K562 (cell line): ENCODE data around the gene ATP8B2. TPM values are rescaled to one million over a fixed set of nuclear protein-coding genes. Genes with fewer than 3 reads are reported as not detected.
A peak's percentile ranks its signal among the peaks of the same experiment; 100 is the strongest.

Experiments used
- ATF6 ChIP-seq: sonication (generic); formaldehyde crosslinking; IDR thresholded peaks from 2 replicates; pipeline ENCODE4 v1.4.0; 2020; ENCODE audit warnings: mild to moderate bottlenecking, missing genetic modification reagents
- CHCHD3 ChIP-seq: fragments of 250-450 bp; sonication (Bioruptor Pico); IDR thresholded peaks from 2 replicates; pipeline ENCODE4 v2.1.2; 2022; ENCODE audit warnings: mild to moderate bottlenecking
- MAZ ChIP-seq, 2 experiments: fragments of 450-650 bp in 1 of 2; sonication (generic) in 1 of 2; formaldehyde crosslinking; IDR thresholded peaks in 1 of 2; conservative IDR thresholded peaks in 1 of 2; 2 replicates each; pipeline versions ENCODE4 v1.4.0 to v1.5.0; 2020; ENCODE audit warnings: mild to moderate bottlenecking in 1 of 2, missing genetic modification reagents in 1 of 2
- MCM2 ChIP-seq: fragments of 450-650 bp; IDR thresholded peaks from 2 replicates; pipeline ENCODE4 v1.6.1; 2017; ENCODE audit warnings: low read depth, mild to moderate bottlenecking
- MTA2 ChIP-seq: fragments of 450-650 bp; IDR thresholded peaks from 2 replicates; pipeline ENCODE4 v1.6.1; 2016; ENCODE audit warnings: low read depth
- PCBP1 ChIP-seq: fragments of 200-400 bp; formaldehyde crosslinking; IDR thresholded peaks from 2 replicates; pipeline ENCODE4 v1.6.1; 2018; ENCODE audit warnings: mild to moderate bottlenecking, low read depth, low read length; ENCODE audit not compliant: poor library complexity, severe bottlenecking
- PHTF2 ChIP-seq: fragments of 250-450 bp; sonication (Bioruptor Pico); IDR thresholded peaks from 2 replicates; pipeline ENCODE4 v1.5.0; 2021; ENCODE audit warnings: mild to moderate bottlenecking
- PTBP1 ChIP-seq: fragments of 200-400 bp; formaldehyde crosslinking; IDR thresholded peaks from 2 replicates; pipeline ENCODE4 v1.6.1; 2017; ENCODE audit warnings: low read depth, low read length
- RBM15 ChIP-seq: fragments of 200-400 bp; formaldehyde crosslinking; IDR thresholded peaks from 2 replicates; pipeline ENCODE4 v1.6.1; 2018; ENCODE audit warnings: mild to moderate bottlenecking, low read length, moderate library complexity; ENCODE audit not compliant: insufficient read depth
- SMAD4 ChIP-seq: fragments of 250-450 bp; sonication (Bioruptor Pico); conservative IDR thresholded peaks from 2 replicates; pipeline ENCODE4 v1.8.0; 2021; ENCODE audit warnings: inconsistent platforms, mild to moderate bottlenecking, moderate library complexity
- SMARCA4 ChIP-seq: fragments of 450-650 bp; IDR thresholded peaks from 2 replicates; pipeline ENCODE4 v1.6.1; 2016
- SMC3 ChIP-seq: conservative IDR thresholded peaks from 2 replicates; pipeline ENCODE4 v1.6.1; 2011; ENCODE audit warnings: low read depth, low read length, improper control_type of control experiment; ENCODE audit not compliant: insufficient read depth
- THRAP3 ChIP-seq: fragments of 450-650 bp; IDR thresholded peaks from 2 replicates; pipeline ENCODE4 v1.6.1; 2016; ENCODE audit warnings: mild to moderate bottlenecking, inconsistent platforms, borderline replicate concordance
- ZBED1 ChIP-seq: IDR thresholded peaks from 2 replicates; pipeline ENCODE4 v1.6.1; 2014
- ZNF239 ChIP-seq: fragments of 250-450 bp; sonication (Bioruptor Pico); IDR thresholded peaks from 2 replicates; pipeline ENCODE4 v1.4.0; 2020; ENCODE audit warnings: mild to moderate bottlenecking
- ZNF717 ChIP-seq: fragments of 250-450 bp; sonication (Bioruptor Pico); IDR thresholded peaks from 2 replicates; pipeline ENCODE4 v1.5.0; 2021
- ZNF76 ChIP-seq: fragments of 250-450 bp; sonication (Bioruptor Pico); IDR thresholded peaks from 2 replicates; pipeline ENCODE4 v1.4.0; 2020; ENCODE audit warnings: mild to moderate bottlenecking, moderate library complexity, borderline replicate concordance
- polyA plus RNA-seq, 8 experiments: library from polyadenylated mRNA; depleted of rRNA in 4 of 8; stranded (reverse) in 5 of 8; unstranded in 3 of 8; fragments of >200 nt; fragmentation: Nextera tagmentation in 2 of 8; fragmentation: Illumina TruSeq in 1 of 8; extraction: Ambion mirVana in 2 of 8; extraction: Trizol in 1 of 8; gene quantifications; 2 replicates each; pipeline versions ENCODE4 v1.2.1 to v1.2.3, GENCODE V29; 2011 to 2014; ENCODE audit warnings: inconsistent platforms in 1 of 8, missing spikeins in 1 of 8
- total RNA-seq, 7 experiments: library from RNA; depleted of rRNA in 6 of 7; stranded (reverse); fragments of >200 nt in 6 of 7; fragmentation: Illumina TruSeq in 2 of 7; extraction: Trizol in 2 of 7; gene quantifications; 2 replicates each; pipeline versions ENCODE4 v1.2.1 to v1.2.3, GENCODE V29; 2011 to 2021; ENCODE audit warnings: low replicate concordance in 1 of 7
- TF ChIP-seq, protein P1 (sequence below): fragments of 200-600 bp; sonication (generic); IDR thresholded peaks from one replicate; pipeline ENCODE4 v1.6.1; 2012; ENCODE audit warnings: mild to moderate bottlenecking, low read depth, low read length, inconsistent platforms

ATP8B2 gene
- total and polyA plus RNA-seq, 9 of the 15 experiments (the other 6 are each of a cell fraction or from before 2014, with no cell fraction given) = 0.27 to 33.2 (median 18.4) TPM

- TF ChIP-seq PCBP1 (no peak), ZBED1 (no peak), ZNF239 (CRISPR knock-in tag) (no peak), ZNF76 (CRISPR knock-in tag) (no peak), MTA2 (peak; percentile 73), MAZ (CRISPR knock-in tag; conservative IDR thresholded peaks at IDR 0.05 in 1 of 2, IDR thresholded peaks at IDR 0.05 in 1 of 2) (peak in 1 of 2 experiments; percentile 31; a peak in 1 of 4 replicates), SMAD4 (CRISPR knock-in tag) (peak; percentile 51; the same call in 1 of the 2 replicates), CHCHD3 (CRISPR knock-in tag) (no peak), PHTF2 (no peak), THRAP3 (0 out of 2 replicates have a peak, but pooled peaks have one; percentile 73), MCM2 (no peak), ZNF717 (CRISPR knock-in tag) (no peak), RBM15 (no peak), SMARCA4 (peak; percentile 88), ATF6 (CRISPR knock-in tag) (no peak), PTBP1 (no peak), SMC3 (peak; percentile 25; the same call in 1 of the 2 replicates)
- TF ChIP-seq, protein P1, sequence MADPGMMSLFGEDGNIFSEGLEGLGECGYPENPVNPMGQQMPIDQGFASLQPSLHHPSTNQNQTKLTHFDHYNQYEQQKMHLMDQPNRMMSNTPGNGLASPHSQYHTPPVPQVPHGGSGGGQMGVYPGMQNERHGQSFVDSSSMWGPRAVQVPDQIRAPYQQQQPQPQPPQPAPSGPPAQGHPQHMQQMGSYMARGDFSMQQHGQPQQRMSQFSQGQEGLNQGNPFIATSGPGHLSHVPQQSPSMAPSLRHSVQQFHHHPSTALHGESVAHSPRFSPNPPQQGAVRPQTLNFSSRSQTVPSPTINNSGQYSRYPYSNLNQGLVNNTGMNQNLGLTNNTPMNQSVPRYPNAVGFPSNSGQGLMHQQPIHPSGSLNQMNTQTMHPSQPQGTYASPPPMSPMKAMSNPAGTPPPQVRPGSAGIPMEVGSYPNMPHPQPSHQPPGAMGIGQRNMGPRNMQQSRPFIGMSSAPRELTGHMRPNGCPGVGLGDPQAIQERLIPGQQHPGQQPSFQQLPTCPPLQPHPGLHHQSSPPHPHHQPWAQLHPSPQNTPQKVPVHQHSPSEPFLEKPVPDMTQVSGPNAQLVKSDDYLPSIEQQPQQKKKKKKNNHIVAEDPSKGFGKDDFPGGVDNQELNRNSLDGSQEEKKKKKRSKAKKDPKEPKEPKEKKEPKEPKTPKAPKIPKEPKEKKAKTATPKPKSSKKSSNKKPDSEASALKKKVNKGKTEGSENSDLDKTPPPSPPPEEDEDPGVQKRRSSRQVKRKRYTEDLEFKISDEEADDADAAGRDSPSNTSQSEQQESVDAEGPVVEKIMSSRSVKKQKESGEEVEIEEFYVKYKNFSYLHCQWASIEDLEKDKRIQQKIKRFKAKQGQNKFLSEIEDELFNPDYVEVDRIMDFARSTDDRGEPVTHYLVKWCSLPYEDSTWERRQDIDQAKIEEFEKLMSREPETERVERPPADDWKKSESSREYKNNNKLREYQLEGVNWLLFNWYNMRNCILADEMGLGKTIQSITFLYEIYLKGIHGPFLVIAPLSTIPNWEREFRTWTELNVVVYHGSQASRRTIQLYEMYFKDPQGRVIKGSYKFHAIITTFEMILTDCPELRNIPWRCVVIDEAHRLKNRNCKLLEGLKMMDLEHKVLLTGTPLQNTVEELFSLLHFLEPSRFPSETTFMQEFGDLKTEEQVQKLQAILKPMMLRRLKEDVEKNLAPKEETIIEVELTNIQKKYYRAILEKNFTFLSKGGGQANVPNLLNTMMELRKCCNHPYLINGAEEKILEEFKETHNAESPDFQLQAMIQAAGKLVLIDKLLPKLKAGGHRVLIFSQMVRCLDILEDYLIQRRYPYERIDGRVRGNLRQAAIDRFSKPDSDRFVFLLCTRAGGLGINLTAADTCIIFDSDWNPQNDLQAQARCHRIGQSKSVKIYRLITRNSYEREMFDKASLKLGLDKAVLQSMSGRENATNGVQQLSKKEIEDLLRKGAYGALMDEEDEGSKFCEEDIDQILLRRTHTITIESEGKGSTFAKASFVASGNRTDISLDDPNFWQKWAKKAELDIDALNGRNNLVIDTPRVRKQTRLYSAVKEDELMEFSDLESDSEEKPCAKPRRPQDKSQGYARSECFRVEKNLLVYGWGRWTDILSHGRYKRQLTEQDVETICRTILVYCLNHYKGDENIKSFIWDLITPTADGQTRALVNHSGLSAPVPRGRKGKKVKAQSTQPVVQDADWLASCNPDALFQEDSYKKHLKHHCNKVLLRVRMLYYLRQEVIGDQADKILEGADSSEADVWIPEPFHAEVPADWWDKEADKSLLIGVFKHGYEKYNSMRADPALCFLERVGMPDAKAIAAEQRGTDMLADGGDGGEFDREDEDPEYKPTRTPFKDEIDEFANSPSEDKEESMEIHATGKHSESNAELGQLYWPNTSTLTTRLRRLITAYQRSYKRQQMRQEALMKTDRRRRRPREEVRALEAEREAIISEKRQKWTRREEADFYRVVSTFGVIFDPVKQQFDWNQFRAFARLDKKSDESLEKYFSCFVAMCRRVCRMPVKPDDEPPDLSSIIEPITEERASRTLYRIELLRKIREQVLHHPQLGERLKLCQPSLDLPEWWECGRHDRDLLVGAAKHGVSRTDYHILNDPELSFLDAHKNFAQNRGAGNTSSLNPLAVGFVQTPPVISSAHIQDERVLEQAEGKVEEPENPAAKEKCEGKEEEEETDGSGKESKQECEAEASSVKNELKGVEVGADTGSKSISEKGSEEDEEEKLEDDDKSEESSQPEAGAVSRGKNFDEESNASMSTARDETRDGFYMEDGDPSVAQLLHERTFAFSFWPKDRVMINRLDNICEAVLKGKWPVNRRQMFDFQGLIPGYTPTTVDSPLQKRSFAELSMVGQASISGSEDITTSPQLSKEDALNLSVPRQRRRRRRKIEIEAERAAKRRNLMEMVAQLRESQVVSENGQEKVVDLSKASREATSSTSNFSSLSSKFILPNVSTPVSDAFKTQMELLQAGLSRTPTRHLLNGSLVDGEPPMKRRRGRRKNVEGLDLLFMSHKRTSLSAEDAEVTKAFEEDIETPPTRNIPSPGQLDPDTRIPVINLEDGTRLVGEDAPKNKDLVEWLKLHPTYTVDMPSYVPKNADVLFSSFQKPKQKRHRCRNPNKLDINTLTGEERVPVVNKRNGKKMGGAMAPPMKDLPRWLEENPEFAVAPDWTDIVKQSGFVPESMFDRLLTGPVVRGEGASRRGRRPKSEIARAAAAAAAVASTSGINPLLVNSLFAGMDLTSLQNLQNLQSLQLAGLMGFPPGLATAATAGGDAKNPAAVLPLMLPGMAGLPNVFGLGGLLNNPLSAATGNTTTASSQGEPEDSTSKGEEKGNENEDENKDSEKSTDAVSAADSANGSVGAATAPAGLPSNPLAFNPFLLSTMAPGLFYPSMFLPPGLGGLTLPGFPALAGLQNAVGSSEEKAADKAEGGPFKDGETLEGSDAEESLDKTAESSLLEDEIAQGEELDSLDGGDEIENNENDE = no peak
Observed at GRCh38 chr1:154353460-154353904, 28.2 kb downstream of the ATP8B2 start (continued).
